Fibroblast of skin of left quadriceps (primary cell): ENCODE results near the gene SCMH1.
"Not testable (repeated sequence)": the region's sequence is repeated elsewhere in the genome, so short reads cannot be mapped to it uniquely, and the experiment has no call there.

Source experiments
- DNase-seq, 2 experiments: peaks; one replicate each; pipeline ENCODE4 v3.0.0-alpha.2; 2013; ENCODE audit warnings: low read depth in 2 of 2

The SCMH1 gene

GRCh38 chr1:41211608-41212007, 30.5 kb downstream of the SCMH1 start:
- not testable (repeated sequence) for DNase-seq

DNA sequence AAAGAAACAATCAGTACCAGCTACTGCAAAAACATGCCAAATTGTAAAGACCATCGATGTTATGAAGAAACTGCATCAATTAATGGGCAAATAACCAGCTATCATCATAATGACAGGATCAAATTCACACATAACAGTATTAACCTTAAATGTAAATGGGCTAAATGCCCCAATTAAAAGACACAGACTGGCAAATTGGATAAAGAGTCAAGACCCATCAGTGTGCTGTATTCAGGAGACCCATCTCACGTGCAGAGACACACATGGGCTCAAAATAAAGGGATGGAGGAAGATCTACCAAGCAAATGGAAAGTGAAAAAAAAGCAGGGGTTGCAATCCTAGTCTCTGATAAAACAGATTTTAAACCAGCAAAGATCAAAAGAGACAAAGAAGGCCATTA, 35.1 kb downstream of the SCMH1 start:
- DNase-seq: not testable (repeated sequence)

GRCh38 chr1:41200728-41201127, 41.4 kb downstream of the SCMH1 start:
- DNase-seq: no peak

DNA sequence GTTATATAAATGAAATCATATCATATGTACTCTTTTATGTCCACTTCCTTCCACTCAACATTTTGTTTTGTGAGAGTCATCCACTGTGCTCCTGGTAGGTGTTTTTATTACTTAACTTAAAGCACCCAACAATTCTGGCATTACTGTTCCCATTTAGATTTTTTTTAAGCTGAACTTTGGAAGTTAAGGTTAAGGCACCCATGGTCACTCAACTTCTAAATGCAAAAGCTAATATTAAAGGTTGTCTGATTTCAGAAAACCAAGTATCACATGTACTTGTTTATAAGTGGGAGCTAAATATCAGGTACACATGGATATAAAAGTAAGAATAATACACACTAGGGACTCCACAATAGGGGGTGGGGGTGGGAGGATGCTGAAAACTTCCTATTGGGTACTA, 42.7 kb downstream of the SCMH1 start:
- DNase-seq: no peak

DNA sequence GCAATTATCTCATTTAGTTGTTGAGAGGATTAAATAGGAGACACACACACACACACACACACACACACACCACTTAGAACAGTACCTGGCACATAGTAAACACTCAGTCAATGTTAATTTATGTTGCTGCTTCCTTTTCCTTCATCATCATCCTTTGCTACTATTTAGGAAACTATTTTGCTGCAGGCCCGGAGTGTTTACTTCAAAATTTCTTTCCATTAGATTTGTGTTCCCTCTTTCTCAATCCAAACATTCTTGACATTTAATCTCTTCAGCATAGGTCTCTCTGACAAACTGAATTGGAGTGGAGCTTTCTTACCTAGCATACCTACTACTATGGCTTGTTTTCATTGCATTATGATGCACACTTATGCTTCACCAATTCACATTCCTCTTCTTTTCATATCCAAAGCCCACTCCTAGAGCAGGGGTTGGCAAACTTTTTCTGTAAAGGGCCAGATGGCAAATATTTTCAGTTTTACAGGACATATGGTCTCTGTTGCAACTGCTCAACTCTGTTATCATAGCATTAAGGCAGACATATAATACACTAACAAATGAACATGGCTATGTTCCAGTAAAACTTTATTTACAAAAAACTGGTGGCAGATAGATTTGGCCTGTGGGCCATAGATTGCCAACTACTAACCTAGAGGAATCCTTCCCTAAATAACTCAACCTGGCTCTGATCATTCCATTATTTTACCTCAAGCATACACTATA, 49.5 kb downstream of the SCMH1 start:
- peak in 1 of 2 experiments; percentile 1 for DNase-seq

DNA sequence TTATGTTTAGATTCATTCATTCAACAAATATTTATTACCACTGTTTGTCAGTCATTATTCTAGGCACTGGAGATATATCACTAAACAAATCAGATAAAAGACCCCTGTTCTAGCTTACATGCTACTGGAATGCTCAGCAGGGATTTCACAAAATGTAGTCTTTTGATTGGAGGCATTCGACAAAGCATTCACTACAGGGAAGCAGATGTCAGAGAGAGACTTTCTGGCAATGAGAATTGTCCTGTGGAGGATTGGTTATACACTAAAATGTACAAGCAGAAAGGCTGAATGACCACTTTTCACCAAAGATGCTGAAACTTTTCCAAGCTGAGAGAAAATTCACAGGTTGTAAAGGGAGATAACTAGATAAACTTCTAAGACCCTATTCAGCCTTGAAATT, 57.7 kb downstream of the SCMH1 start:
- DNase-seq: no peak

DNA sequence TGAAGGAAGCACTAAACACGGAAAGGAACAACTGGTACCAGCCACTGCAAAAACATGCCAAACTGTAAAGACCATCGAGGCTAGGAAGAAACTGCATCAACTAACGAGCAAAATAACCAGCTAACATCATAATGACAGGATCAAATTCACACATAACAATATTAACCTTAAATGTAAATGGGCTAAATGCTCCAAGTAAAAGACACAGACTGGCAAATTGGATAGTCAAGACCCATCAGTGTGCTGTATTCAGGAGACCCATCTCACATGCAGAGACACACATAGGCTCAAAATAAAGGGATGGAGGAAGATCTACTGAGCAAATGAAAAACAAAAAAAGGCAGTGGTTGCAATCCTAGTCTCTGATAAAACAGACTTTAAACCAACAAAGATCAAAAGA, 63.9 kb downstream of the SCMH1 start:
- not testable (repeated sequence) for DNase-seq

DNA sequence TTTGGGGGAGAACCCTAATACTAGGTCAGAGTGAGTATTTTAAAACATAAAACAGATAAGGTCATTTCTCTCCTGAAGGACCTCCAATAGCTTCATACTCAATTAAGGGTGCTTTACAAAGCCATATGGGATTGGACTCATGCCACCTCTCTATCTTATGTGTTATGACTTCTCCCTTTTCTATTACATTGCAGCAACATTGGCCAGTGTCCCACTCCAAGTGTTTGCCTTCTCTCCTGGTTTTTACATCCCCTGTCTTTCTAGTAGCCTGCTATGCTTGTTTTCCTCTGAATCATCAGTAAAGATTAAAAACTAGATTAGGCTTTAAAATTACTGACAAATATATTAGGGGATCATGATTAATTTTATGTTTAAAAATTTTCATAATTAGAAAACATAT, 66.6 kb downstream of the SCMH1 start:
- DNase-seq: no peak

GRCh38 chr1:41174170-41174569, 67.9 kb downstream of the SCMH1 start:
- DNase-seq: no peak

DNA sequence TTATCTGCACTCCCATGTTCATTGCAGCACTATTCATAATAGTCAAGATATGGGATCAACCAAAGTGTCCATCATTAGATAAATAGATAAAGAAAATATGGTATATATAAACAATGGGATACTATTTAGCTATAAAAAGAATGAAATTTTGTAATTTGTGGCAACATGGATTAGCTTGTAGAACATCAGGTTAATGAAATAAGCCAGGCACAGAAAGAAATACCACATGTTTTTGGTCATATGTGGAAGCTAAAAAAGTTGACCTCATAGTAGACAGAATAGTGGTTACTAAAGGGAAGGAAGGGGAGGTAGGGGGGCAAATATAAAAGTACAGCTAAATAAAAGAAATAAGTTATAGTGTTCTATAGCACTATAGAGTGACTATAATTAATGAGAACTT, 68.5 kb downstream of the SCMH1 start:
- no peak for DNase-seq

- no peak for DNase-seq
Measured at GRCh38 chr1:41171266-41171874, 70.7 kb downstream of the SCMH1 start.

DNA sequence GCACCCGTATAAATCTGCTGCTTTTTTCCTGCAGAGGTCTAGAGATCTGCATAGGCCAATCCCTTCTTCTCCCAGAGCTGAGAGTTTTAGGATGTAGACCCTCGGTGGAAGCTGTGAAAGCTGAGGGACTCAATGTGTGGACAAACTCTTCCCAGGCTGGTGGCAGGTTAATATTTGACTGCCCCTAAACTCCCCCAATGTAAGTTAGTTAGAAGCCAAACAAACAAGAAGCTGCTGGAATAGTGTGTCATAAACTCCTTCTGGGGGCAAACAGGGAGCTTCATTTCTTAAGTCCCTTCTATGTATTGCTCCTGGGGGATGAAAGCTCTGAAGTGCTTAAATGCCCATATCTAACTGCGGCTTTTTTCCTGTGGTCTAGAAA, 72.3 kb downstream of the SCMH1 start:
- no peak for DNase-seq

GRCh38 chr1:41169066-41169798, 72.9 kb downstream of the SCMH1 start:
- DNase-seq: no peak

- DNase-seq: no peak
Measured at GRCh38 chr1:41167667-41168066, 74.4 kb downstream of the SCMH1 start.

DNA sequence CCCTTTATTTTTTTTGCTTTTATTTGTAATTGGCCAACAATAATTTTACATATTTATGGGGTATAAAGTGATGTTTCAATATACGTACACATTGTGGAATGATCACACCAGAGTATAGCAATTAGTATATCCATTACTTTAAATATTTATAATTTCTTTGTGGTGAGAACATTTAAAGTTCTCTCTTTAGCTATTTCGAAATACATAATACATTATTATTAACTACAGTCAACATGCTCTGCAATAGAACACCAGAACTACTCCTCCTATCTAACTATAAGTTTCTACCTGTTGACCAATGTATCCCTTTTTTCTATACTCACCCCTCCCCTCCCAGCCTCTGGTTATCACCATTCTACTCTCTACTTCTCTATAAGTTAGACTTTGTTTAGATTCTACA, 77.4 kb downstream of the SCMH1 start:
- no peak for DNase-seq

- no peak for DNase-seq
Measured at GRCh38 chr1:41162441-41162840, 79.7 kb downstream of the SCMH1 start.

- DNase-seq: no peak
Measured at GRCh38 chr1:41161846-41162245, 80.3 kb downstream of the SCMH1 start.

DNA sequence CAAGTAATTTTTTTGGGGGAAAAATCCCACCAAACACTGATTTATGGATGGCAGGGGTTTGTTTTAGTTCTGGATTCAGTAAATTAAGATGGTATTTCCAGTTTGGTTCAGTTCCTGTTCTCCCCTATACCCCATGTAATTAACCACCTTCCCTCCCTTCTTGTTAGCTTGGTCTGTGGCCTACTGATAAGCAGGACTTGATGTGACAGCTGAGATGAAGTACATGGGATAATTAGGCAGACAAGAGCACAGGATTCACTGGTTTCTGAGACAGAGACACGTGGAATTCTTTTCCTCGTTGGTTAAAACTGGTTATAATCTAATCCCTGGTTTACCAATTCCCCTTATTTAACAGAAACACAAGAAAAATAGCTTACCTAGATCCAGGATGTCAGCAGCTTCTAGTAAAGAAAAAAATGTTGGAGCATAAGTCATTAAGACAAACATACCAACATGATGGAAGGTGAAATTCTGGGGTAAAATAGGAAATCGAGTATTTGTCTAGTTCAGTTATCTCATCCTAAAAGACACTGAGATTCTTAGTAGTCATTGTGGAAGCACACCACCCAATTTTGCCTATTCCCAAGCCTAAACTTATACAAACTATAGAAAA, 81.5 kb downstream of the SCMH1 start:
- DNase-seq: no peak

- DNase-seq: no peak
Measured at GRCh38 chr1:41158966-41159365, 83.1 kb downstream of the SCMH1 start.

- no peak for DNase-seq
Measured at GRCh38 chr1:41158147-41158875, 83.8 kb downstream of the SCMH1 start.

GRCh38 chr1:41155105-41155504, 87.0 kb downstream of the SCMH1 start:
- DNase-seq: no peak

DNA sequence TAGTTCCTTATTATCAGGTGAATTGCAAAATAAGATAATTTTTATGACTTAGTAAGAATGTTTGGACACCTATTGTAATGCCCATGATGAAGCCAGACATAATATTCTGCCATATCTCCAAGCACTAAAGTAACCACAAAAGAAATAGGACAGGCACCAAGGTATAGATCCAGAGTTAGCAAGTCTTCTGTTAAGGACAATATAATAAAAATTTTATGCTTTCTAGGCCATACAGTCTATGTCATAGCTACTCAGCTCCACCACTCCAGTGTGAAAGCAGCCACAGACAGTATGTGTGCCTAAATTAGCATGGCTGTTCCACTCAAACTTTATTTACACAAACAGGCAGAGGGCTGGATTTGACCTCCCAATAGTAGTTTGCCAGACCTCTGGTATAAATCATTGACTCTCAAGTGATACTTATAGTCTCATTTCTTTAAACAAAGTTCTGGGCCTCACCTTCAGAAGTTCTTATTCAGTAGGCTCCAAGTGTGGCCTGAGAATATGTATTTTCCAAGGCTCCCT, 88.3 kb downstream of the SCMH1 start:
- no peak for DNase-seq
